ENCODE results near the gene UBL4A.

The UBL4A gene

GRCh38 chrX:154486396-154487207 lies at the start of gene UBL4A:
TSS of gene UBL4A (minus strand) at chrX:154486615. CDS start at chrX:154486584, 31 bp downstream.
- no peak for DNase-seq

- no peak for DNase-seq
Measured at GRCh38 chrX:154535892-154536291, 49.5 kb upstream of the UBL4A start.

GRCh38 chrX:154534526-154535322 lies 48.3 kb upstream of the UBL4A start:
- DNase-seq: peak; percentile 64

- DNase-seq: no peak
Measured at GRCh38 chrX:154532690-154533089, 46.3 kb upstream of the UBL4A start.

GRCh38 chrX:154531626-154532025 lies 45.2 kb upstream of the UBL4A start:
- no peak for DNase-seq

- DNase-seq: no peak
Measured at GRCh38 chrX:154530286-154530685, 43.9 kb upstream of the UBL4A start.

- no peak for DNase-seq
Measured at GRCh38 chrX:154529206-154529612, 42.8 kb upstream of the UBL4A start.

- no peak for DNase-seq
Measured at GRCh38 chrX:154526901-154527675, 40.7 kb upstream of the UBL4A start.

- no peak for DNase-seq
Measured at GRCh38 chrX:154525606-154526490, 39.4 kb upstream of the UBL4A start.

- DNase-seq: no peak
Measured at GRCh38 chrX:154519389-154519788, 33.0 kb upstream of the UBL4A start.

- DNase-seq: no peak
Measured at GRCh38 chrX:154517101-154517781, 30.8 kb upstream of the UBL4A start.

- DNase-seq: no peak
Measured at GRCh38 chrX:154516656-154517100, 30.3 kb upstream of the UBL4A start.

- peak; percentile 78 for DNase-seq
Measured at GRCh38 chrX:154515966-154516655, 29.7 kb upstream of the UBL4A start, which contains the start of gene FAM3A. TSS of gene FAM3A (minus strand) at chrX:154516232. CDS start at chrX:154515772, 460 bp downstream.

GRCh38 chrX:154515090-154515965 lies 28.9 kb upstream of the UBL4A start:
- DNase-seq: no peak

GRCh38 chrX:154513716-154514115 lies 27.3 kb upstream of the UBL4A start:
- no peak for DNase-seq

GRCh38 chrX:154512879-154513553 lies 26.6 kb upstream of the UBL4A start:
- DNase-seq: no peak

GRCh38 chrX:154511761-154512160 lies 25.3 kb upstream of the UBL4A start:
- DNase-seq: no peak

- no peak for DNase-seq
Measured at GRCh38 chrX:154509455-154509854, 23.0 kb upstream of the UBL4A start.

GRCh38 chrX:154508384-154508745 lies 21.9 kb upstream of the UBL4A start:
- DNase-seq: no peak
